SK-N-SH treated with all-trans-retinoic acid at 6 μM for 48 hours (cell line): Measurements from ENCODE around the gene KAT6B.
"Not testable (repeated sequence)": the region's sequence is repeated elsewhere in the genome, so short reads cannot be mapped to it uniquely, and the experiment has no call there.

Experiments
- GLIS3 ChIP-seq: fragments of 250-450 bp; sonication (Bioruptor Pico); IDR thresholded peaks from 2 replicates; pipeline ENCODE4 v1.5.0; 2020; ENCODE audit warnings: mild to moderate bottlenecking, moderate library complexity
- OSR1 ChIP-seq: fragments of 250-450 bp; sonication (Bioruptor Pico); IDR thresholded peaks from 2 replicates; pipeline ENCODE4 v1.8.0; 2022; ENCODE audit warnings: moderate library complexity, mild to moderate bottlenecking, inconsistent platforms
- RARB ChIP-seq: fragments of 250-450 bp; sonication (Bioruptor Pico); IDR thresholded peaks from 2 replicates; pipeline ENCODE4 v1.8.0; 2021; ENCODE audit warnings: mild to moderate bottlenecking, moderate library complexity
- SNAI2 ChIP-seq: fragments of 250-450 bp; sonication (Bioruptor Pico); IDR thresholded peaks from 2 replicates; pipeline ENCODE4 v1.5.0; 2020; ENCODE audit warnings: mild to moderate bottlenecking, moderate library complexity
- ZFP3 ChIP-seq: fragments of 250-450 bp; sonication (Bioruptor Pico); IDR thresholded peaks from 2 replicates; pipeline ENCODE4 v1.5.0; 2020; ENCODE audit warnings: mild to moderate bottlenecking, moderate library complexity
- TF ChIP-seq, protein P1 (sequence below): fragments of 250-450 bp; sonication (Bioruptor Pico); IDR thresholded peaks from 2 replicates; pipeline ENCODE4 v1.5.1; 2021; ENCODE audit warnings: mild to moderate bottlenecking, moderate library complexity
- TF ChIP-seq, protein P2 (sequence below): fragments of 250-450 bp; sonication (Bioruptor Pico); IDR thresholded peaks from 2 replicates; pipeline ENCODE4 v1.8.0; 2020; ENCODE audit warnings: mild to moderate bottlenecking, moderate library complexity, borderline replicate concordance

DNA sequence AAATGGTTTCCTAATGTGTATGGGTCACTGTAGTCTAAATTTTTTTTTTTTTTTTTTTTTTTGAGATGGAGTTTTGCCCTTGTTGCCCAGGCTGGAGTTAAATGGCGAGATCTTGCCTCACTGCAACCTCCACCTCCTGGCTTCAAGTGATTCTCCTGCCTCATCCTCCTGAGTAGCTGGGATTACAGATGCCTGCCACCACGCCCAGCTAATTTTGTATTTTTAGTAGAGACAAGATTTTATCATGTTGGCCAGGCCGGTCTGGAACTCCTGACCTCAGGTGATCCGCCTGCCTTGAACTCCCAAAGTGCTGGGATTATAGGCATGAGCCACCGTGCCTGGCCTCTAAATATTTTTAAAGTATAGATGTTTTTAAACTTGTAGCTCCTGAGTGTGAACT is 94.7 kb downstream of the KAT6B start:
- TF ChIP-seq SNAI2, OSR1, ZFP3, GLIS3, RARB (CRISPR knock-in tag): not testable (repeated sequence)
- TF ChIP-seq, protein P1, sequence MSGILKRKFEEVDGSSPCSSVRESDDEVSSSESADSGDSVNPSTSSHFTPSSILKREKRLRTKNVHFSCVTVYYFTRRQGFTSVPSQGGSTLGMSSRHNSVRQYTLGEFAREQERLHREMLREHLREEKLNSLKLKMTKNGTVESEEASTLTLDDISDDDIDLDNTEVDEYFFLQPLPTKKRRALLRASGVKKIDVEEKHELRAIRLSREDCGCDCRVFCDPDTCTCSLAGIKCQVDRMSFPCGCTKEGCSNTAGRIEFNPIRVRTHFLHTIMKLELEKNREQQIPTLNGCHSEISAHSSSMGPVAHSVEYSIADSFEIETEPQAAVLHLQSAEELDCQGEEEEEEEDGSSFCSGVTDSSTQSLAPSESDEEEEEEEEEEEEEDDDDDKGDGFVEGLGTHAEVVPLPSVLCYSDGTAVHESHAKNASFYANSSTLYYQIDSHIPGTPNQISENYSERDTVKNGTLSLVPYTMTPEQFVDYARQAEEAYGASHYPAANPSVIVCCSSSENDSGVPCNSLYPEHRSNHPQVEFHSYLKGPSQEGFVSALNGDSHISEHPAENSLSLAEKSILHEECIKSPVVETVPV (CRISPR knock-in tag), result not testable (repeated sequence)
- TF ChIP-seq, protein P2, sequence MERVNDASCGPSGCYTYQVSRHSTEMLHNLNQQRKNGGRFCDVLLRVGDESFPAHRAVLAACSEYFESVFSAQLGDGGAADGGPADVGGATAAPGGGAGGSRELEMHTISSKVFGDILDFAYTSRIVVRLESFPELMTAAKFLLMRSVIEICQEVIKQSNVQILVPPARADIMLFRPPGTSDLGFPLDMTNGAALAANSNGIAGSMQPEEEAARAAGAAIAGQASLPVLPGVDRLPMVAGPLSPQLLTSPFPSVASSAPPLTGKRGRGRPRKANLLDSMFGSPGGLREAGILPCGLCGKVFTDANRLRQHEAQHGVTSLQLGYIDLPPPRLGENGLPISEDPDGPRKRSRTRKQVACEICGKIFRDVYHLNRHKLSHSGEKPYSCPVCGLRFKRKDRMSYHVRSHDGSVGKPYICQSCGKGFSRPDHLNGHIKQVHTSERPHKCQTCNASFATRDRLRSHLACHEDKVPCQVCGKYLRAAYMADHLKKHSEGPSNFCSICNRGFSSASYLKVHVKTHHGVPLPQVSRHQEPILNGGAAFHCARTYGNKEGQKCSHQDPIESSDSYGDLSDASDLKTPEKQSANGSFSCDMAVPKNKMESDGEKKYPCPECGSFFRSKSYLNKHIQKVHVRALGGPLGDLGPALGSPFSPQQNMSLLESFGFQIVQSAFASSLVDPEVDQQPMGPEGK (CRISPR knock-in tag), result not testable (repeated sequence)
